AG04450 (cell line): Measurements from ENCODE around the gene RNU1-3. TPM values are rescaled to one million over a fixed set of nuclear protein-coding genes. Genes with fewer than 3 reads are reported as not detected.
"Not testable (repeated sequence)": the region's sequence is repeated elsewhere in the genome, so short reads cannot be mapped to it uniquely, and the experiment has no call there.

ENCODE experiments used
- CTCF ChIA-PET: fragments of 300-600, 350-600 bp; formaldehyde crosslinking; extraction: SDS; loops from one replicate; lab custom pipeline; 2022; ENCODE audit warnings: antibody characterized with exemption, inconsistent platforms; lab: Charles Lee
- POLR2A ChIA-PET: fragments of 350-600 bp; formaldehyde crosslinking; extraction: SDS; loops from one replicate; lab custom pipeline; 2021; ENCODE audit warnings: antibody characterized with exemption, inconsistent platforms; lab: Yijun Ruan, JAX
- DNase-seq: peaks from one replicate; pipeline ENCODE4 v3.0.0-alpha.2; 2011; ENCODE audit warnings: low read depth, low spot score
- H3K27ac ChIP-seq: one replicate; pipeline ENCODE4 v1.5.1; 2012; ENCODE audit warnings: low read depth, low read length, control low read depth
- H3K27me3 ChIP-seq: one replicate; pipeline ENCODE4 v1.6.0; 2012; ENCODE audit warnings: low read length; ENCODE audit not compliant: control insufficient read depth, insufficient read depth
- H3K4me3 ChIP-seq: 2 replicates; pipeline ENCODE4 v1.5.1; 2011; ENCODE audit warnings: mild to moderate bottlenecking, low read depth, low read length, control low read depth
- H3K9me3 ChIP-seq: 2 replicates; pipeline ENCODE4 v1.5.1; 2012; ENCODE audit warnings: low read length; ENCODE audit not compliant: control insufficient read depth, insufficient read depth
- polyA plus RNA-seq: library from polyadenylated mRNA; depleted of rRNA; stranded (reverse); fragments of >200 nt; gene quantifications from 2 replicates; pipeline ENCODE4 v1.2.3, GENCODE V29; 2011
- TF ChIP-seq, protein P1 (sequence below): IDR thresholded peaks from 2 replicates; pipeline ENCODE4 v1.5.1; 2011; ENCODE audit warnings: low read depth, low read length, control low read depth, inconsistent platforms

Gene RNU1-3
- polyA plus RNA-seq, 1 experiment, result not detected

DNA sequence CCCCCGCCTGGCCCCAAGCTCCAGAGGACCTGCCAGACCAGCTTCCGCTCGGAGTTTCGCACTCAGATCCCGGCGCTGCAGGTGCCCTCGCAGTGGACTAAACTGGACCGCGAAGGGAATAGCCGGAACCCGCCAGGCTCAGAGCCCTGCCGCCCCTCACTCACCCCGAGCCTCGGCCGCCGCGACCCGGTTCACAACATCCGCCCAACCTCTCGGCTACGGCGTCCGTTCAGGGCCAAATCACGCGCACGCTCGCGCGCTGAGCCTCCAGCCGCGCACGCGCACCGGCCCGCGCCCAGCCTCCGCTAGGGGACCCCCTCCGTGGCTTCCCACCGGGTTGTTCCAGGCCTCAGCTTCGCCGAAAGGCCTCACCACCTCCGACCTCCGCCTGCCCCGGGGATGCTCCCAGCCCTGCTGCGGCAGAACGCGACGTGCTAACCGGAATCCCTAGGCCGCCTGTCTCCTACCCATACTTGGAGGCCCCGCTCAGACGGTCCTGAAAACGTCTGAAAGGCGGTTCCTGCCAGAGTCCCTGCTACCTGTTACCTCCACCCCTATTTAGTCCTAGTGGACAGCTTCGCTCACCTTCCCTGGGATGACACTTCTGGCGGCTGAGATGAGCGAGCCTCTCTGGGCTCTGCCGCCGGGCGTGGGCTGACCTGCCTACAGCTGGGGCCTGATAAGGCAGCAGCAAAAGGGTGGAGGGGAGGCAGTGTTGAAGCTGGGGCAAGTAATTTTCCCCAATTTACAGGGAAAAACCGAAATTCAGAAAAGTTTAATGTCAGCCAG is 22.1 kb downstream of the RNU1-3 start:
- POLR2A ChIA-PET, result not testable (repeated sequence)
- CTCF ChIA-PET, result interaction anchor here (0.6 kb wide), 1 partner anchor 24 kb away, joined by 3 read pairs; no protein-coding TSS in a partner anchor

DNA sequence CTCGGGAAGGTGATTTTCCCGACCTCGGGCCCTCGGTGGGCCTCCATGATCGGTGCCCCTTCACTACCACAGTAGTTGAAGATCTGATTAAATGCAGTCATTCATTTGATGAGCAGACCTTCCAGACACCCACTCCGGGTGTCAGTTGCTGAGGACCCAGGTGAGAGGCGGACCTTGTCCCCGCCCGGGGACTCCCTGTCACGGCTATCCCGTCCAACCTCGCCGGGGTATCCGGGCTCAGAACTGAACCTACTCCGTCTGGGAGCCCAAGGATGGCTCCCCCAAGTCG is 22.6 kb downstream of the RNU1-3 start:
- TF ChIP-seq, protein P1, sequence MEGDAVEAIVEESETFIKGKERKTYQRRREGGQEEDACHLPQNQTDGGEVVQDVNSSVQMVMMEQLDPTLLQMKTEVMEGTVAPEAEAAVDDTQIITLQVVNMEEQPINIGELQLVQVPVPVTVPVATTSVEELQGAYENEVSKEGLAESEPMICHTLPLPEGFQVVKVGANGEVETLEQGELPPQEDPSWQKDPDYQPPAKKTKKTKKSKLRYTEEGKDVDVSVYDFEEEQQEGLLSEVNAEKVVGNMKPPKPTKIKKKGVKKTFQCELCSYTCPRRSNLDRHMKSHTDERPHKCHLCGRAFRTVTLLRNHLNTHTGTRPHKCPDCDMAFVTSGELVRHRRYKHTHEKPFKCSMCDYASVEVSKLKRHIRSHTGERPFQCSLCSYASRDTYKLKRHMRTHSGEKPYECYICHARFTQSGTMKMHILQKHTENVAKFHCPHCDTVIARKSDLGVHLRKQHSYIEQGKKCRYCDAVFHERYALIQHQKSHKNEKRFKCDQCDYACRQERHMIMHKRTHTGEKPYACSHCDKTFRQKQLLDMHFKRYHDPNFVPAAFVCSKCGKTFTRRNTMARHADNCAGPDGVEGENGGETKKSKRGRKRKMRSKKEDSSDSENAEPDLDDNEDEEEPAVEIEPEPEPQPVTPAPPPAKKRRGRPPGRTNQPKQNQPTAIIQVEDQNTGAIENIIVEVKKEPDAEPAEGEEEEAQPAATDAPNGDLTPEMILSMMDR, result no peak
- POLR2A ChIA-PET, result no interaction called here
- Histone ChIP-seq H3K4me3 (peak overlapping the region; percentile 100), H3K27me3 (peaks cover 3% of the 10 kb centered on the region), H3K27ac (peak overlapping the region; percentile 71), H3K9me3 (peaks cover 4% of the 10 kb centered on the region; the same call in 1 of the 2 replicates)
- no peak for DNase-seq
- CTCF ChIA-PET, result interaction anchor here (0.6 kb wide), 1 partner anchor 23 kb away, joined by 3 read pairs; no protein-coding TSS in a partner anchor

More for the DNA sequence above, 22.1 kb downstream of the RNU1-3 start:
- TF ChIP-seq, protein P1, result peak; percentile 59
- peak overlapping the region; percentile 100 for H3K4me3 ChIP-seq
- not testable (repeated sequence) for H3K9me3 ChIP-seq, H3K27me3 ChIP-seq
- peak overlapping the region; percentile 71 for H3K27ac ChIP-seq
- DNase-seq, result peak; percentile 86

DNA sequence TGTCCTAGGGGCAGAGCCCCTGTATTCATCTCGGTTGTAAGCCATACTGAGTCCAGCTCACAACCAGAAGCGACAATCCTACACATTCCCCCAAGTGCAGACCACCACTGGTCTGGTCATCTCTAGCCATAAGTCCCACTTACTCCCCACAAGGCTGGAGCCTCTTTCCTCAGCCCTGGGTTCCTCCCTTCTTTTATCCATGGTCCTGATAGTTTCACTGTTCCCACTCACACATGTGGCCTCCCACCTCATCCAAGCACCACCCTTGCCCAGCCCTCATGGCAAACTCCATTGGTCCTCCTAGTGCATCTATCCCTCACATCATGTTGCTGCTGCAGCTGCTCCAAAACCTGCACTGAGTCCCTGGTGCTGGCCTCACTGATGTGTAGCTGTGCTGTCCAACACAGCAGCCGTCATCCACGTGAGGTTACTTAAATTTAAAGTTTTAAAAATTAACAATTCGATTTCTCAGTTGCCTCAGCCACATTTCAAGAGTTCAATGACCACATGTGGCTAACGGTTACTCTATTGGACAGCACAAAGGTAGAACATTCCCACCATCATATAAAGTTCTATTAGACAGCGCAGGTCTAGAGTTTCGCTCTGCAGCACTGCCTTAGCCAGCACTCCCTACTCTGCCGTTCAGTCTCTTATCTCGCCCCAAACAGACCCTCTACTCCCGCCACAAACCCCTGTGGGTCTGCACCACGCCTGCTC is 23.1 kb downstream of the RNU1-3 start:
- DNase-seq, H3K27ac ChIP-seq, POLR2A ChIA-PET, H3K27me3 ChIP-seq, H3K9me3 ChIP-seq, CTCF ChIA-PET: not testable (repeated sequence)
- H3K4me3 ChIP-seq, result peak overlapping the region; percentile 100

DNA sequence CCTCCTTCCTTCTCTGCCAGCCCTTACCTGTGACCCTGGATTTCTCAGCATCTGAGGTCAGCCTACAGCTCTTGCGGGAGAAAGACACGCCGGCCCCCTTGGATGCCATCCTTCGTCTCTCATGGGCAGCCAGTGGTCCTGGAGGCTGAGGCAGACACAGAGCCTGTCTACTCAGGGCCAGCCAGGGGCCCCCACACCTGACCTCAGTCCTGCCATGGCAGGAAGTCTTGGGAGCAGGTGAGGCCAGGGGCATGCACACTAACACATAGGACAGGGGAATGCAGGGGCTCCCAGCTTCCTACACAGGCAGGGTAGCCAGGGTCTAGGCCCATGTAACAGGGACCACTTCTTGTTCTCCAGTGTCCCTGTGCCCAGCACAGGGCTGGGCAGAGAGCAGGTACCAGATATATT is 23.7 kb downstream of the RNU1-3 start:
- POLR2A ChIA-PET, H3K27ac ChIP-seq, CTCF ChIA-PET, H3K9me3 ChIP-seq, DNase-seq, H3K27me3 ChIP-seq: not testable (repeated sequence)
- peak overlapping the region; percentile 10 for H3K4me3 ChIP-seq

DNA sequence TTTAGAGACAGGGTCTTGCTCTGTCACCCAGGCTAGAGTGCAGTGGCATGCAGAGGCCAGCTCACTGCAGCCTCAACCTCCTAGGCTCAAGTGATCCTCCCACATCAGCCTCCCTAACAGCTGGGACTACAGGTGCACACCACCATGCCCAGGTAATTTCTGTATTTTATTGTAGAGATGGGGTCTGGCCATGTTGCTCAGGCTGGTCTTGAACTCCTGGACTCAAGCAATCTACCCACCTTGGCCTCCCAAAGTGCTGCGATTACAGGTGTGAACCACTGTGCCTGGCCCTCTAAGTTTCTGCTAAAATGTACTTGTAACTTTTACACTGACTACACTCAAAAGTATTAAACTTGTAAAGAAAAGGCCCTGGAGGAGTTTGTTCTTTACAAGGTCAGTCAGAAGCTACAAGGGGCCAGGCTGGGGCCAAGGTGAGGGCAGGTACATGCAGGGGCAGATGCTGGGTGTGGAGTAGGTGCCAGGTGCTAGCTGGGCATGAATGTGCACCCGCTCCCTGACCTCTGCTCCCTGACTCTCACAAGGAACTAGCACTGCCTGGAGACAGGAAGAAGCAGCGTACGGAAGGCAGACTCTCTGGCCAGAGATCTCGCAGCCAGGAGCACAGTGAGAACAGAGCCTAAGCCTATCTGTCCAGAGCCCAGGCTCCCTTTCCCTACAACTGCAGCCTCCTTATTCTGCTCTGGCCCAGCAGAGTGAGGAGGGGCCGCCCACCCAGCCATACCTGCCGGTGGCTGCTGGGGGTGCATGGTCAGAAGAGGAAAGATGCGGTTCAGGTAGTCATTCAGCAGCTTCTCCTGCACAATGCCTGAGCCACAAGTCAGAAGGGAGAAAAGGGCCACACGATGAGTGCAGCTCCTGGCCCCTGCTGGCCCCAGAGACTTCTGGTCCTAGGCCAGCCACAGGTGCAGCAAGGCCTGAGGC is 24.5 kb downstream of the RNU1-3 start:
- H3K4me3 ChIP-seq, H3K27me3 ChIP-seq, CTCF ChIA-PET, POLR2A ChIA-PET, H3K9me3 ChIP-seq, DNase-seq, H3K27ac ChIP-seq: not testable (repeated sequence)

DNA sequence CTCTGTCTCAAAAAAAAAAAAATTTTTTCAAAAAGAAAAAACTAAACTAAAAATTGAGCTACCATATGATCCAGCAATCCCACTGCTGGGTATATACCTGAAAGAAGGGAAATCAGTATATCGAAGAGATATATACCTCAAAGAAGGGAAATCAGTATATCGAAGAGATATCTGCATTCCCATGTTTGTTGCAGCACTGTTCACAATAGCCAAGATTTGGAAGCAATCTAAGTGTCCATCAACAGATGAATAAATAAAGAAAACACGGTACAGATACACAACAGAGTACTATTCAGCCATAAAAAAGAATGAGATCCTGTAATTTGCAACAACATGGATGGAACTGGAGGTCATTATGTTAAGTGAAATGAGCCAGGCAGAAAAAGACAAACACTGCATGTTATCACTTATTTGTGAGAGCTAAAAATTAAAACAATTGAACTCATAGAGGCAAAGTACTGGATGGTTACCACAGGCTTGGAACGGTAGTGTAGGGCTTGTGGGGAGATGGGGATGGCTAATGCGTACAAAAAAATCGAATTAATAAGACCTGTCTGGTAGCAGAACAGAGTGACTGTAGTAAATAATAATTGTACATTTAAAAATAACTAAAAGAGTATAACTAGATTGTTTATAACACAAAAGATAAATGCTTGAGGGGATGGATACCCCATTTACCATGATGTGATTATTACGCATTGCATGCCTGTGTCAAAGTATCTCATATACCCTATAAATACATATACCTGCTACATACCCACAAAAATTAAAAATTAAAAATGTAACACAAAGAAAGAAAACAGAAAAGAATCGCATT is 25.4 kb downstream of the RNU1-3 start:
- CTCF ChIA-PET, result interaction anchor here (0.6 to 1.1 kb wide), 2 partner anchors 16 to 21 kb away, joined by 4 to 7 read pairs; no protein-coding TSS in a partner anchor
- H3K9me3 ChIP-seq, H3K27ac ChIP-seq, H3K4me3 ChIP-seq, DNase-seq, H3K27me3 ChIP-seq, POLR2A ChIA-PET: not testable (repeated sequence)

DNA sequence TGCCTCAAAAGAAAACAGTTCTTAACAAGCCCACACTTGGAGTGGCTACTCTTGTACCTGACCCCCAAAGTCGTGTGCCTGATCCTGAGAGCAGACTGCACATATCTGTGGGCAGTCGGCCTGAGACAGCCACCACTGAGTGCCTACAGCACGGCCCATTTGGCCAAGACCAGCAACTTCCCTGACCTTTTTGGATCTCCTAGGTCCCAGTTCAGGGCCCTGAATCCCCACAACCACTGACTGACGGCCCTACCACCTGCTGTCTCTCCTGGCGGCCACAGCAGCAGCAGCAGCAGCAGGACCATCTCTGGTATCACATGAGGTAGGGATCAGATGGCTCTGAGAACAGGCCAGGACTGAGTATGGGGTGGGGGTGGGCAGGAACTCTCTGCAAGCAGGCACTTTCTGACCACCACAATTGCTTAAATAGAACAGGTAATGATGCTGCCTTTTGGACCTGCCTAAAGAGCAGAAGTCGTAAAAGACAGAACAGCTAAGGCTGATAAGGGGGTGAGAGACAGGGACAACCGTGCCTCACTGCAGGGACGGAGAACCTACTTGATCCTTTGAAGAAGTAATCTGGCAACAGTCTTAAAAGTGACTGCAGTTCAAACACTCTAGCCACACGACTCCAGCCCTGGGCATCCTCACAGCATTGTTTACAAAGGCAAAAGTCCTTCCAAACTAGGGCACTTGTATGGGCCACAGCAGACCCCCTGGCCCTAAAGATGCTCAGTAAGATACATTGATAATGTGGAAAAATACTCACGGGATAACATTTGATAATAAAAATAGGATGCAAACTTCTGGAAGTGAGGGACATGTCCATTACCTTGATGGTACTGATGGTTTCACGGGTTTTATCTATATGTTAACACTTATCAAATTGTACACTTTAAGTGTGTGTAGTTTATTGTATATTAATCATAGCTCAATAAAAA is 27.4 kb downstream of the RNU1-3 start:
- POLR2A ChIA-PET, H3K9me3 ChIP-seq, H3K4me3 ChIP-seq, H3K27me3 ChIP-seq, H3K27ac ChIP-seq, DNase-seq: not testable (repeated sequence)
- CTCF ChIA-PET, result interaction anchor here (1.5 kb wide), 1 partner anchor 18 kb away, joined by 7 read pairs; no protein-coding TSS in a partner anchor
